Panc1 (cell line): Measurements from ENCODE around the gene ARHGEF28. TPM values are rescaled to one million over a fixed set of nuclear protein-coding genes. Genes with fewer than 3 reads are reported as not detected.

Experiments
- ATAC-seq: fragments of 200-7000 bp; cut with Tn5 transposase; 2 replicates; pipeline ENCODE4 v1.9.1; 2020; ENCODE audit warnings: mild to moderate bottlenecking, moderate library complexity
- BruUV-seq: library from RNA; stranded (reverse); fragments of 400-500 nt; replicated peaks from 2 replicates; lab custom pipeline; 2021; lab: Mats Ljungman, UMichigan
- CTCF ChIA-PET: fragments of 300-600 bp; sonication (Branson Sonifier 250); formaldehyde crosslinking; loops from one replicate; lab custom pipeline; 2022; ENCODE audit warnings: antibody characterized with exemption; lab: Charles Lee
- POLR2A ChIA-PET: fragments of 300-600 bp; sonication (Branson Sonifier 250); formaldehyde crosslinking; loops from one replicate; lab custom pipeline; 2022; ENCODE audit warnings: antibody characterized with exemption; lab: Charles Lee
- DNase-seq: peaks from one replicate; pipeline ENCODE4 v3.0.0-alpha.2; 2010; ENCODE audit warnings: low read depth, low spot score
- H3K27ac ChIP-seq: 2 replicates; pipeline ENCODE4 v1.5.1; 2011; ENCODE audit warnings: mild to moderate bottlenecking, low read length, inconsistent platforms
- H3K27me3 ChIP-seq: fragments of 200-500 bp; sonication (Bioruptor generic); 2 replicates; pipeline ENCODE4 v1.6.0; 2014; ENCODE audit warnings: low read length, inconsistent platforms; ENCODE audit not compliant: control insufficient read depth, insufficient read depth
- H3K36me3 ChIP-seq: fragments of 200-500 bp; sonication (Bioruptor generic); 2 replicates; pipeline ENCODE4 v1.5.1; 2014; ENCODE audit warnings: inconsistent platforms, mild to moderate bottlenecking, low read length, moderate library complexity; ENCODE audit not compliant: control insufficient read depth, insufficient read depth
- H3K4me1 ChIP-seq: 2 replicates; pipeline ENCODE4 v1.5.1; 2011; ENCODE audit warnings: inconsistent platforms, mild to moderate bottlenecking, low read length, moderate library complexity; ENCODE audit not compliant: control insufficient read depth, insufficient read depth
- H3K4me3 ChIP-seq, 2 experiments: 2 replicates each; pipeline ENCODE4 v1.5.1; 2011 to 2012; ENCODE audit warnings: low read depth in 2 of 2, low read length in 2 of 2, mild to moderate bottlenecking in 2 of 2, inconsistent platforms in 1 of 2, moderate library complexity in 1 of 2
- H3K9me3 ChIP-seq: fragments of 200-500 bp; sonication (Bioruptor generic); 2 replicates; pipeline ENCODE4 v1.5.1; 2014; ENCODE audit warnings: low read depth, mild to moderate bottlenecking, inconsistent platforms, low read length, moderate library complexity; ENCODE audit not compliant: control insufficient read depth, insufficient read depth
- POLR2AphosphoS5 ChIP-seq: IDR thresholded peaks from 2 replicates; pipeline ENCODE4 v1.6.1; 2012; ENCODE audit warnings: mild to moderate bottlenecking, low read depth, low read length, moderate library complexity
- SIN3A ChIP-seq: IDR thresholded peaks from 2 replicates; pipeline ENCODE4 v1.6.1; 2012; ENCODE audit warnings: low read depth, mild to moderate bottlenecking, low read length, moderate library complexity, borderline replicate concordance; ENCODE audit not compliant: insufficient read depth
- TCF7L2 ChIP-seq: IDR thresholded peaks from 2 replicates; pipeline ENCODE4 v1.6.1; 2011; ENCODE audit warnings: mild to moderate bottlenecking, low read depth, low read length, inconsistent platforms
- in situ Hi-C: cut with HindIII; loops from 2 replicates; pipeline ENCODE4 v1.10.0; 2016; ENCODE audit warnings: low sequenced_read_pairs, low pct_unique_long_range_greater_than_20kb
- intact Hi-C: fragments of 100-400 bp; cut with micrococcal nuclease; formaldehyde crosslinking; loops from one replicate; pipeline ENCODE4 v1.10.0; 2022; ENCODE audit not compliant: unreplicated experiment
- total RNA-seq: library from RNA; stranded (reverse); gene quantifications from one replicate; pipeline ENCODE4 v1.2.1, GENCODE V29; 2021; ENCODE audit not compliant: unreplicated experiment
- TF ChIP-seq, protein P1 (sequence below): fragments of 450-650 bp; IDR thresholded peaks from 2 replicates; pipeline ENCODE4 v1.5.1; 2017; ENCODE audit warnings: mild to moderate bottlenecking
- TF ChIP-seq, protein P2 (sequence below), 2 experiments: IDR thresholded peaks; 2 replicates each; pipeline ENCODE4 v1.6.1; 2011 to 2012; ENCODE audit warnings: low read depth in 2 of 2, control low read depth in 1 of 2, low read length in 1 of 2, mild to moderate bottlenecking in 1 of 2, moderate library complexity in 1 of 2; ENCODE audit not compliant: insufficient read depth in 1 of 2

Gene ARHGEF28
- total RNA-seq, 1 experiment from 2014 or later: 34.8 TPM

DNA sequence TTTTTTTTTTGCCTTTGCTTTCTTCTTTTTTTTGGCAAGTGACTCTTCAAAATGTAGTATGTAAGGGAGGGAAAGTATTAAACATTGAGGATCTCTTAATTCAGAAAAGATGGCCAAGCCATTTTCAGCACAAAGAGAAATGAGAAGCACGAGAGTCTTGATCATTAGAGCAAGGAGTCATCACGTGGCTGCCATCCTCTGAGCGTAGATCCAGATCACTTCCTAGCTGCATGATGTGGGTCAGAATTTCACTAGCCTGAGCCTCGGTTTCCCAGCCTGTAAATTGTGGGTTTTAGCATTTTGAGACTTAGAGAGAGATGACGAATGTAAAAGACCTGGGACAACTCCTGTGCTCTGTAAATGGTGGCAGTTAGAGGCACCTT, 312.9 kb downstream of the ARHGEF28 start:
- ChIA-PET POLR2A (interaction anchor here (0.6 kb wide), 1 partner anchor 1539 kb away, joined by 17 read pairs; no protein-coding TSS in a partner anchor), CTCF (no interaction called here)
- no peaks in the 10 kb centered on the region for H3K27me3 ChIP-seq
- H3K4me3 ChIP-seq: no peak overlapping the region
- no peak overlapping the region for H3K27ac ChIP-seq
- H3K36me3 ChIP-seq: no peaks in the 10 kb centered on the region
- H3K9me3 ChIP-seq: no peaks in the 10 kb centered on the region
- intact Hi-C loops (no loop called here), in situ Hi-C loops (no loop called here)
- no TSS peak for BruUV-seq
- DNase-seq: no peak
- TF ChIP-seq SIN3A: no peak
- TF ChIP-seq POLR2AphosphoS5: no peak
- TF ChIP-seq, protein P1, sequence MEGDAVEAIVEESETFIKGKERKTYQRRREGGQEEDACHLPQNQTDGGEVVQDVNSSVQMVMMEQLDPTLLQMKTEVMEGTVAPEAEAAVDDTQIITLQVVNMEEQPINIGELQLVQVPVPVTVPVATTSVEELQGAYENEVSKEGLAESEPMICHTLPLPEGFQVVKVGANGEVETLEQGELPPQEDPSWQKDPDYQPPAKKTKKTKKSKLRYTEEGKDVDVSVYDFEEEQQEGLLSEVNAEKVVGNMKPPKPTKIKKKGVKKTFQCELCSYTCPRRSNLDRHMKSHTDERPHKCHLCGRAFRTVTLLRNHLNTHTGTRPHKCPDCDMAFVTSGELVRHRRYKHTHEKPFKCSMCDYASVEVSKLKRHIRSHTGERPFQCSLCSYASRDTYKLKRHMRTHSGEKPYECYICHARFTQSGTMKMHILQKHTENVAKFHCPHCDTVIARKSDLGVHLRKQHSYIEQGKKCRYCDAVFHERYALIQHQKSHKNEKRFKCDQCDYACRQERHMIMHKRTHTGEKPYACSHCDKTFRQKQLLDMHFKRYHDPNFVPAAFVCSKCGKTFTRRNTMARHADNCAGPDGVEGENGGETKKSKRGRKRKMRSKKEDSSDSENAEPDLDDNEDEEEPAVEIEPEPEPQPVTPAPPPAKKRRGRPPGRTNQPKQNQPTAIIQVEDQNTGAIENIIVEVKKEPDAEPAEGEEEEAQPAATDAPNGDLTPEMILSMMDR: no peak
- TF ChIP-seq, protein P2, sequence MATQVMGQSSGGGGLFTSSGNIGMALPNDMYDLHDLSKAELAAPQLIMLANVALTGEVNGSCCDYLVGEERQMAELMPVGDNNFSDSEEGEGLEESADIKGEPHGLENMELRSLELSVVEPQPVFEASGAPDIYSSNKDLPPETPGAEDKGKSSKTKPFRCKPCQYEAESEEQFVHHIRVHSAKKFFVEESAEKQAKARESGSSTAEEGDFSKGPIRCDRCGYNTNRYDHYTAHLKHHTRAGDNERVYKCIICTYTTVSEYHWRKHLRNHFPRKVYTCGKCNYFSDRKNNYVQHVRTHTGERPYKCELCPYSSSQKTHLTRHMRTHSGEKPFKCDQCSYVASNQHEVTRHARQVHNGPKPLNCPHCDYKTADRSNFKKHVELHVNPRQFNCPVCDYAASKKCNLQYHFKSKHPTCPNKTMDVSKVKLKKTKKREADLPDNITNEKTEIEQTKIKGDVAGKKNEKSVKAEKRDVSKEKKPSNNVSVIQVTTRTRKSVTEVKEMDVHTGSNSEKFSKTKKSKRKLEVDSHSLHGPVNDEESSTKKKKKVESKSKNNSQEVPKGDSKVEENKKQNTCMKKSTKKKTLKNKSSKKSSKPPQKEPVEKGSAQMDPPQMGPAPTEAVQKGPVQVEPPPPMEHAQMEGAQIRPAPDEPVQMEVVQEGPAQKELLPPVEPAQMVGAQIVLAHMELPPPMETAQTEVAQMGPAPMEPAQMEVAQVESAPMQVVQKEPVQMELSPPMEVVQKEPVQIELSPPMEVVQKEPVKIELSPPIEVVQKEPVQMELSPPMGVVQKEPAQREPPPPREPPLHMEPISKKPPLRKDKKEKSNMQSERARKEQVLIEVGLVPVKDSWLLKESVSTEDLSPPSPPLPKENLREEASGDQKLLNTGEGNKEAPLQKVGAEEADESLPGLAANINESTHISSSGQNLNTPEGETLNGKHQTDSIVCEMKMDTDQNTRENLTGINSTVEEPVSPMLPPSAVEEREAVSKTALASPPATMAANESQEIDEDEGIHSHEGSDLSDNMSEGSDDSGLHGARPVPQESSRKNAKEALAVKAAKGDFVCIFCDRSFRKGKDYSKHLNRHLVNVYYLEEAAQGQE (IDR thresholded peaks at IDR 0.05; ENCODE audit: insufficient read depth in 1 of 2, low read depth in 2 of 2, low read length in 1 of 2): no peak
- no peak for TF ChIP-seq TCF7L2
- no peak for ATAC-seq
- H3K4me1 ChIP-seq: no peaks in the 10 kb centered on the region

DNA sequence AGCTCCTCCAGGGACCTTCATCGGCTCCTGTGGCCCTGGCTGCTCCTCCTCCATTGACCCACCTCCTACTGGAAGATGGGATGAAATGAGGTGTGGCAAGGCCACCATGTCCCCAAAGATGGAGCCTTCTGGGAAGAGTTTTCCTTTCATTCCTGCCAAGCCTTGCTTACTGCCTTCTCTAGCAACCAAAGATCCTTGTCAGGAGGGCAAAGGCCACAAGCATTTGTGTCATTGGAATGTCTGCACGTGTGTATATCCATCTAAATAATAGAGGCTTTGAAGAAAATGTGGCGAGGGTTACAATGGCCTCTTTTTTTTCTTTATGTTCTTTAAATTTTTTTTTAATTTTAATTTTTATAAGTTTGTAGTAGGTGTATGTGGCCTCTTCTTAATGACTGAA, 313.6 kb downstream of the ARHGEF28 start:
- Histone ChIP-seq H3K36me3 (no peaks in the 10 kb centered on the region), H3K4me1 (no peaks in the 10 kb centered on the region), H3K9me3 (no peaks in the 10 kb centered on the region; the same call in 1 of the 2 replicates), H3K27ac (no peak overlapping the region), H3K4me3 (no peak overlapping the region), H3K27me3 (no peaks in the 10 kb centered on the region)
- ChIA-PET POLR2A (no interaction called here), CTCF (no interaction called here)
- no peak for DNase-seq
- intact Hi-C loops (no loop called here), in situ Hi-C loops (no loop called here)
- TF ChIP-seq, protein P2 (IDR thresholded peaks at IDR 0.05; ENCODE audit: insufficient read depth in 1 of 2, low read depth in 2 of 2, low read length in 1 of 2): no peak
- TF ChIP-seq, protein P1: no peak
- TF ChIP-seq POLR2AphosphoS5 (no peak), TCF7L2 (no peak), SIN3A (no peak)
- no TSS peak for BruUV-seq
- ATAC-seq: no peak
